B cell (primary cell): Measurements from ENCODE around the gene PTMA.

ENCODE experiments used
- CTCF ChIP-seq: fragments of 200-600 bp; IDR thresholded peaks from one replicate; pipeline ENCODE4 v1.8.0; 2022; ENCODE audit warnings: antibody characterized with exemption, mild to moderate bottlenecking
- EZH2 ChIP-seq: IDR thresholded peaks from 2 replicates; pipeline ENCODE4 v1.6.1; 2012; ENCODE audit warnings: borderline replicate concordance, low read depth, mild to moderate bottlenecking, moderate library complexity, low read length; ENCODE audit not compliant: insufficient read depth, poor library complexity, severe bottlenecking

GRCh38 chr2:231722721-231723307, 14.5 kb downstream of the PTMA start:
- no peak for TF ChIP-seq CTCF
- no peak for TF ChIP-seq EZH2
